ENCODE data around the gene TDRD3.

The TDRD3 gene

DNA sequence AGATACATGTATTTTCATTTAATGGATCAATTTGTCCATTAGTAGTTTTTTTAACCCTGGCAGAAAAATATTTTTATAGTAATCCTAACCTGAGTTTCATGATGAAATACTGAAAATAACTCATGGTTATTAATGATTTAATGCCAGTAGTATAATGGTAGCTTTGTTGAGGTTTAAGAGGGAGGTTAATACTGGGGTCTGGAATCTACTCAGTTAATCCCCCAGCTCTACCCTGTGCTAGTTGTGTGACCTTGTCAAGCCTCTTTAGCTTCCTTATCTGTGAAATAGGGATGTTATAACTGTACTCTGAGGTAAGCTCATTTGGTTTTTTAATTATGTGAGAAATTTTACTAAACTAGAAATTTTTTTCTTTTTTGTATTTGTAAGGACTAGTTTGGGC is 122.5 kb downstream of the TDRD3 start:
- TF ChIP-seq, protein P1, sequence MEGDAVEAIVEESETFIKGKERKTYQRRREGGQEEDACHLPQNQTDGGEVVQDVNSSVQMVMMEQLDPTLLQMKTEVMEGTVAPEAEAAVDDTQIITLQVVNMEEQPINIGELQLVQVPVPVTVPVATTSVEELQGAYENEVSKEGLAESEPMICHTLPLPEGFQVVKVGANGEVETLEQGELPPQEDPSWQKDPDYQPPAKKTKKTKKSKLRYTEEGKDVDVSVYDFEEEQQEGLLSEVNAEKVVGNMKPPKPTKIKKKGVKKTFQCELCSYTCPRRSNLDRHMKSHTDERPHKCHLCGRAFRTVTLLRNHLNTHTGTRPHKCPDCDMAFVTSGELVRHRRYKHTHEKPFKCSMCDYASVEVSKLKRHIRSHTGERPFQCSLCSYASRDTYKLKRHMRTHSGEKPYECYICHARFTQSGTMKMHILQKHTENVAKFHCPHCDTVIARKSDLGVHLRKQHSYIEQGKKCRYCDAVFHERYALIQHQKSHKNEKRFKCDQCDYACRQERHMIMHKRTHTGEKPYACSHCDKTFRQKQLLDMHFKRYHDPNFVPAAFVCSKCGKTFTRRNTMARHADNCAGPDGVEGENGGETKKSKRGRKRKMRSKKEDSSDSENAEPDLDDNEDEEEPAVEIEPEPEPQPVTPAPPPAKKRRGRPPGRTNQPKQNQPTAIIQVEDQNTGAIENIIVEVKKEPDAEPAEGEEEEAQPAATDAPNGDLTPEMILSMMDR (IDR thresholded peaks at IDR 0.05; ENCODE audit: borderline replicate concordance, insufficient read depth, low read depth, low read length) = no peak
- no peak overlapping the region for H3K4me3 ChIP-seq (ENCODE audit: low read depth, low read length)

DNA sequence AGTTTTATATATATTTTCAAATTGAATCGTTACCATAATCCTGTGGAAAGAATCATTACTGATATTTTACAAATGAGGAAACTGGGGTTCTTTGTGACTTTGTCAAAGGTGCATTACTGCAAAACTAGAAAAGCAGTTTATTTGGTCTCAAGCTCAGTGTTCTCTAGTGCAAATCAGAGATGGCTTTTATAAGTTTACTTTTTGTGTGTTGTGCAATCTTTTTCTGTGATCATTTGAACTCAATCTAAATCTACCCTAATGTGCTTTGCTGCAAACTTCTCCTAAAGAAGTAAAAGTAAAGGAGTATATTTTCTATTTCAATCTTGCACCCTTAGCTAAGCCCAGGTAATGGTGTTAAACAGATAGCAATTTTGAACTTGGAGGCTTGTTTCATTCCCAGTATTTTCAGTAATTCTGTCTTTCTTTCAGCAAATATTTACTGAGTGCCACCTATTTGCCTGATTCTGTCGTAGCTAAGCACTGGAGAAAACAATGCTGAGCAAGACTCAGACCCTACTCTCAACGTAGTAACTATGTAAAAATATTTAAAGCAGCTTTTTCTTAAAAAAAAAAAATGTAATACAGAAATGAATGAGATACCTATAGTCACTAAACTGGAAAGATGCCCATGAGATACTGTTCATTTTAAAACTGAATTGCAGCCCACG is 124.0 kb downstream of the TDRD3 start:
- TF ChIP-seq, protein P1 (IDR thresholded peaks at IDR 0.05; ENCODE audit: borderline replicate concordance, insufficient read depth, low read depth, low read length) = no peak
- H3K4me3 ChIP-seq (ENCODE audit: low read depth, low read length) = no peak overlapping the region

DNA sequence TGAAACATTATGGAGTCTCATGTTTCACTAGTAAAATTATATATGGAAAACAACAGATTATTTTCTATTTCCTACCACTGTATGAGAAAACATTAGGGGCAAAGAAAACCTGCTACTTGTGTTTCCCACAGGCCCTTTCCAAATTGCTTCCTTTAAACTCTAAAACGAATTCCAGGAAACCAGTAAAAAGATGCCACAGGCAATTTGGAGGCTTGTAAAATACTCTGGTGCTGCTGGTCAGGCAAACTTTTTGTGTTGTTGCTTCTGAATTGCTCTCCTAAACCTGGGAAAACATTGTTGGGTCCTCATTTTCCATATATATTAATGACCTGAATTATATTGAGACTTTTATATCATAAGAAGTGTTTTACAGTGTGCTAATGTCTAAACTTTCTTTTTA is 141.5 kb downstream of the TDRD3 start:
- TF ChIP-seq, protein P1 (IDR thresholded peaks at IDR 0.05; ENCODE audit: borderline replicate concordance, insufficient read depth, low read depth, low read length) = no peak
- H3K4me3 ChIP-seq (ENCODE audit: low read depth, low read length) = no peak overlapping the region

DNA sequence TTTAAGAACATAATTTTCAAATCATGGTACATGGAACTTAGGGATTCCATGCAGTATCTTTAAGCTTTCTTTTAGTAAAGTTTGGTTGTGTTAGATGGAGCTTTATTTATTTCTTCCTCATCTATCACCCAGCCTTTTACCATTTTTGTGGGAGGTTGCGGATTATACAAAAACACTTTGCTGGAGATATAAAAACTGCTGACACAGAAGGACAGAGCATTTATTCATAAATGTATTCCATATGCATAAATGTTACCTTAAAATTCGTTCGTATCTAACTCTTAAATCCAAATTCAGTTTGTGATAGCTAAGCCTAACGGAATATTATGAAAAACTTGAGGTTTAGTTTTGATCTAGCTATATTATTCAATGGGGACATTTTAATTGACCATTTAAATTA is 143.3 kb downstream of the TDRD3 start:
- H3K4me3 ChIP-seq (ENCODE audit: low read depth, low read length) = no peak overlapping the region
- TF ChIP-seq, protein P1 (IDR thresholded peaks at IDR 0.05; ENCODE audit: borderline replicate concordance, insufficient read depth, low read depth, low read length) = no peak

DNA sequence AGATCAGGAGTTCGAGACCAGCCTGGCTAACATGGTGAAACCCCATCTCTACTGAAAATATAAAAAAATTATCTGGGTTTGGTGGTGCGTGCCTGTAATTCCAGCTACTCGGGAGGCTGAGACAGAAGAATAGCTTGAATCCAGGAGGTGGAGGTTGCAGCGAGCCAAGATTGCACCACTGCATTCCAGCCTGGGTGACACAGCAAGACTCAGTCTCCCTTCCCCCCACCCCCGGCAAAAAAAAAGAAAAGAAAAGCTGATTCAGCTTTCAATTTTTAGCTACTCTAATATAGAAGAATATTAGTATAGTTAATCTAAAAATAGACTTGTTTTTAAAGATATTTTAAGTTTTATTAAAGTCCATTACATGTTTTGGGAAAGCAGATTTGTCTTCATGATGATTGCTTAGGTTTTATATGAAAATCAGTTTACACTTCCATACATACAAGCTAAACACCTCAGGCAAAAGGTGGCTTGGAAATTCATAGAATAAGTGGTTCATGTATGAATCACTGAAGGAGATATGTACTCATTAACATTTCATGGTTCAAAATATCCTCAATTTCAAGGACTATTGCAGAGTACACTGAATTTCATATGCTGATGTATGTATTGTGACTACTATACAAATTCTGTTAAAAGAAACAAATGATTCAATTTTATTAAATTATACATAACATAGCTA is 165.2 kb downstream of the TDRD3 start:
- TF ChIP-seq, protein P1 (IDR thresholded peaks at IDR 0.05; ENCODE audit: borderline replicate concordance, insufficient read depth, low read depth, low read length) = no peak
- no peak overlapping the region for H3K4me3 ChIP-seq (ENCODE audit: low read depth, low read length)

DNA sequence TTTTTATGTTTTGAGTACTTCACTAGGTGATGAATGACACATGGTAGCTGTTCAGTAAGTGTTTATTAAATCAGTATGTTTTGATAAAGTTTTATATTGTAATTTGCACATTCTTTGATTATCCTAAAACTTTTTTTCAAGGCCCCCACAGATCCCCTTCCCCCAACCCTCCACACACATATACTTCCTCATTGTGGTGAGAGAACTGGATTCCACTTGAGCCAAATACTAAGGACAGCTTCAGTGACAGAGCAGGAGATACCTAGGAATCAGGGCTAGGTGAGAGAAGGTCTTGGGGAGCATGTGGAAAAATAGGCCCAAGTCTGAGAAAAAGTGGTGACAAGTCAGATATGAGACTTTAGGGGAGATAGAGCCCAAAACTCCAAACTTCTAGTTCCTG is 174.6 kb downstream of the TDRD3 start:
- TF ChIP-seq, protein P1 (IDR thresholded peaks at IDR 0.05; ENCODE audit: borderline replicate concordance, insufficient read depth, low read depth, low read length) = no peak
- H3K4me3 ChIP-seq (ENCODE audit: low read depth, low read length) = no peak overlapping the region
